K562 (cell line): Measurements from ENCODE around the gene FIGNL1. TPM values are rescaled to one million over a fixed set of nuclear protein-coding genes. Genes with fewer than 3 reads are reported as not detected.

Experiments used
- ARID4B ChIP-seq: sonication (generic); formaldehyde crosslinking; IDR thresholded peaks from 2 replicates; pipeline ENCODE4 v1.8.0; 2022; ENCODE audit warnings: mild to moderate bottlenecking, missing genetic modification reagents
- CREB1 ChIP-seq, 2 experiments: sonication (generic) in 1 of 2; formaldehyde crosslinking in 1 of 2; IDR thresholded peaks; 2 replicates each; pipeline versions ENCODE4 v1.6.1 to v1.8.0; 2012 to 2022; ENCODE audit warnings: inconsistent platforms in 1 of 2, mild to moderate bottlenecking in 1 of 2, missing genetic modification reagents in 1 of 2, moderate library complexity in 1 of 2
- CTCFL ChIP-seq: IDR thresholded peaks from 2 replicates; pipeline ENCODE4 v1.6.1; 2011; ENCODE audit warnings: borderline replicate concordance, low read depth, mild to moderate bottlenecking, moderate library complexity, low read length; ENCODE audit not compliant: insufficient read depth, poor library complexity, severe bottlenecking
- CXXC5 ChIP-seq: fragments of 250-450 bp; sonication (Bioruptor Pico); IDR thresholded peaks from 2 replicates; pipeline ENCODE4 v1.8.0; 2022; ENCODE audit warnings: inconsistent platforms, mild to moderate bottlenecking, moderate library complexity
- DPF2 ChIP-seq: fragments of 450-650 bp; IDR thresholded peaks from 2 replicates; pipeline ENCODE4 v1.6.1; 2016
- EZH2 ChIP-seq: IDR thresholded peaks from 2 replicates; pipeline ENCODE4 v1.6.1; 2012; ENCODE audit warnings: low read depth, mild to moderate bottlenecking, inconsistent platforms, low read length, borderline replicate concordance
- FOXJ2 ChIP-seq: fragments of 200-800 bp; sonication (Bioruptor generic); IDR thresholded peaks from 2 replicates; pipeline ENCODE4 v1.6.1; 2016; ENCODE audit warnings: missing genetic modification characterization, missing compliant biosample characterization
- KLF16 ChIP-seq: IDR thresholded peaks from 2 replicates; pipeline ENCODE4 v1.6.1; 2016; ENCODE audit warnings: antibody characterized with exemption
- MBD2 ChIP-seq: sonication (generic); IDR thresholded peaks from 2 replicates; pipeline ENCODE4 v1.6.1; 2016; ENCODE audit warnings: low read depth, borderline replicate concordance
- MTA2 ChIP-seq: fragments of 450-650 bp; IDR thresholded peaks from 2 replicates; pipeline ENCODE4 v1.6.1; 2016; ENCODE audit warnings: low read depth
- NR1H2 ChIP-seq: sonication (generic); formaldehyde crosslinking; IDR thresholded peaks from 2 replicates; pipeline ENCODE4 v1.4.0; 2020; ENCODE audit warnings: mild to moderate bottlenecking, missing genetic modification reagents
- PTTG1 ChIP-seq: fragments of 450-650 bp; IDR thresholded peaks from 2 replicates; pipeline ENCODE4 v1.6.1; 2016; ENCODE audit warnings: low read depth, mild to moderate bottlenecking, missing genetic modification characterization, missing compliant biosample characterization
- TBL1XR1 ChIP-seq, 2 experiments: IDR thresholded peaks; 2 replicates each; pipeline ENCODE4 v1.6.1; 2012; ENCODE audit warnings: improper control_type of control experiment in 2 of 2, low read length in 2 of 2, mild to moderate bottlenecking in 1 of 2
- THAP12 ChIP-seq: fragments of 250-450 bp; sonication (Bioruptor Pico); IDR thresholded peaks from 2 replicates; pipeline ENCODE4 v1.9.0; 2021; ENCODE audit warnings: mild to moderate bottlenecking, inconsistent platforms
- TRIM25 ChIP-seq: fragments of 450-650 bp; IDR thresholded peaks from 2 replicates; pipeline ENCODE4 v1.7.0; 2016; ENCODE audit warnings: borderline replicate concordance
- ZKSCAN1 ChIP-seq: fragments of 150-350 bp; IDR thresholded peaks from 2 replicates; pipeline ENCODE4 v1.6.1; 2016; ENCODE audit warnings: low read depth, low read length
- ZNF561 ChIP-seq: fragments of 450-650 bp; formaldehyde crosslinking; conservative IDR thresholded peaks from 2 replicates; pipeline ENCODE4 v1.4.0; 2020; ENCODE audit warnings: mild to moderate bottlenecking, moderate library complexity
- ZNF764 ChIP-seq: fragments of 250-450 bp; sonication (Bioruptor Pico); IDR thresholded peaks from 2 replicates; pipeline ENCODE4 v1.4.0; 2020; ENCODE audit warnings: low read depth, mild to moderate bottlenecking, moderate library complexity
- polyA plus RNA-seq, 8 experiments: library from polyadenylated mRNA; depleted of rRNA in 4 of 8; stranded (reverse) in 5 of 8; unstranded in 3 of 8; fragments of >200 nt; fragmentation: Nextera tagmentation in 2 of 8; fragmentation: Illumina TruSeq in 1 of 8; extraction: Ambion mirVana in 2 of 8; extraction: Trizol in 1 of 8; gene quantifications; 2 replicates each; pipeline versions ENCODE4 v1.2.1 to v1.2.3, GENCODE V29; 2011 to 2014; ENCODE audit warnings: inconsistent platforms in 1 of 8, missing spikeins in 1 of 8
- total RNA-seq, 7 experiments: library from RNA; depleted of rRNA in 6 of 7; stranded (reverse); fragments of >200 nt in 6 of 7; fragmentation: Illumina TruSeq in 2 of 7; extraction: Trizol in 2 of 7; gene quantifications; 2 replicates each; pipeline versions ENCODE4 v1.2.1 to v1.2.3, GENCODE V29; 2011 to 2021; ENCODE audit warnings: low replicate concordance in 1 of 7

FIGNL1 gene
- total and polyA plus RNA-seq, 9 of the 15 experiments (the other 6 are each of a cell fraction or from before 2014, with no cell fraction given), result 15.5 to 48.3 (median 27.6) TPM

- TF ChIP-seq CTCFL, result no peak
- no peak for TF ChIP-seq FOXJ2 (tag)
- TF ChIP-seq NR1H2 (CRISPR knock-in tag), result no peak
- TF ChIP-seq TRIM25, result no peak
- no peak for TF ChIP-seq ZNF764 (CRISPR knock-in tag)
- TF ChIP-seq DPF2, result peak; percentile 99
- TF ChIP-seq MBD2, result peak; percentile 50; the same call in 1 of the 2 replicates
- no peak for TF ChIP-seq PTTG1 (tag)
- no peak for TF ChIP-seq ZNF561
- no peak for TF ChIP-seq ZKSCAN1
- TF ChIP-seq CXXC5 (CRISPR knock-in tag), result peak; percentile 87
- TF ChIP-seq CREB1 (IDR thresholded peaks at IDR 0.05), result peak; percentile 66
- TF ChIP-seq CREB1 (CRISPR knock-in tag; IDR thresholded peaks at IDR 0.05), result no peak
- no peak for TF ChIP-seq ARID4B (CRISPR knock-in tag)
- TF ChIP-seq THAP12 (CRISPR knock-in tag), result no peak
- TF ChIP-seq KLF16, result peak; percentile 95
- no peak for TF ChIP-seq EZH2
- peak; percentile 94 for TF ChIP-seq MTA2
- TF ChIP-seq TBL1XR1 (IDR thresholded peaks at IDR 0.05; ENCODE audit: low read length in 2 of 2), result peak; percentile 56 to 96; a peak in 3 of 4 replicates
Measured at GRCh38 chr7:50497068-50497642, 47.0 kb upstream of the FIGNL1 start (continued).
